ENCODE data around the gene OSGIN1. TPM values are rescaled to one million over a fixed set of nuclear protein-coding genes. Genes with fewer than 3 reads are reported as not detected.

The OSGIN1 gene
- total RNA-seq, 1 donor from 2014 or later, result 5.9 TPM

DNA sequence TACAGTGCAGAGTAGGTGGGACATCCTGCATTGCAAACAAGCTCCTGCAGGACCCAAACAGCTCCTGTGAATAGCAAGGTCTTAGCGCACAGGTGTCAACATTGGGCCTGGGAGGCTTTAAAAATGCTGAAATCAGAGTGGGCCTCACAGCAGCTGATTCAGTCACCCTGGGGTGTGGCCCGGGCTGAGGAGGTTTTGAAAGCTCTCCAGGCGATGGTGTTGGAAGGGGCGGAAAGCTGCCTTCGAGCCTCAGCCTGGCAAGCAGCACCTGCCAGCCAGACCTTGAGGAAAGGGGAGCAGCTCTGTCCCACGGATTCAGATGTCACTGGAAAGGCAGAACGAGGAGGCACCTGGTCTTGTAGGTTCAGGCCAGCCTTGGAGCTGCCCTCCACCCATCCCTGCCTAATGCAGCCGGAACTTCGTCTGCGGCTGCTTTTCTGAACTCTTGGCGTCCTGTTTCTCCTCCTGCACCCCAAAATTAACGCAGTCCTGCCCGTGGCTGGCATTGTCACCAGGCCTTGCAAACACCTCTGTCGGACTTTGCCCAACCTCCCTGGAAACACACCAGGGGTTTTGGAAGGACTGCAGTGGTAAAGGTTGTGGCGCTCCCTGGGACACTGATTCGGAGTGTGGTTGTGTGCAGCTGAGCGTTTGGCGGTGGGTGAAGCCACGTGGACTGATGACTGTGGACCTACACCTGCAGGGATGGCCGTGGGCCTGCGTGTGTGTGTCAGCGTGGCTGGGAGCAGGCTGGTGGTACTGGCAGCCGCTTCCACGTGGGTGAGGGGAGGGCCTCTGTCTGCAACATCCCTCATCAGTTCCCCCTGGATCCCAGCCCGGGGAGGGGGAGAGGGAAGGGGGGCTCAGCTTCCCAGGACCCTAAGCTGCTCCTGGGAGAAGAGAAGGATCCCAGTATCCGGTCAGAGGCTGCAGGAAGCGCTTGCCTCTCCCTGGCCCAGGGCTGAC, 18.4 kb downstream of the OSGIN1 start:
- DNase-seq (ENCODE audit: low spot score), result no peak

DNA sequence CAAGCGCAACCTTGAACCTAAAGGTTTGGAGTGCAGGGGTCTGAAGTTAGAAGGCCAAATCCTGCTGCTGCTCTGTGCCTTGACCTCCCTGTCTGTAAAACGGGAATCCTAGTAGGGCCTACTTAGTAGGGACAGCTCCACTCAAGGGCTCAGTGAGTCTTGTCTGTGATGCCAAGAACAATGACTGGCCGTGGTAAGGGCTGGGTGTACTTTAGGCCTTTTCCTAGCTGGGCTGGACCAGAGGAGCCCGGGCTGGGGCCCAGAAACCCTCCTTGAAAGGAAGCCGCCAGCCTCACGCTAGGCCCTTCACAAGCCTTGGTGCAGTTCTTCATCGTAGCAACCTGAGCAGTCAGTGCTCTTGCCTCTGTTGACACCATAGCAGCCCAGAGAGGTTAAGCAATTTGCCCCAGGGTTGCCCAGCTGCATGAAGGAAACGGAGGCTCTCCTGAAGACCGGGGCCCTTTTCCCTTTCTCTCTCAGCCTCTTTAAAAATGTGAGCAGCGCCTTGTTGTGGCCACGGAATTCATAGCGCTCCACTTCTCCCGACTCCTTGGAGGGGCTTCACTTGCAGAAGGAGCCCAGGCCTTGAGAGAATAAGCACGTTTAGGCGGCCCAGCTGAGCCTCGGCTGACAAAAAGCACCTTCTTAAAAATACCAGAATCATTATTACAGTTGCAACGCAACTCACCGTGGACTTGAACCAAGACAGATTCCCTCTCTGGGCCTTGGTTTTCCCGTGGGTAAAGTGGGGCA, 19.4 kb downstream of the OSGIN1 start:
- DNase-seq (ENCODE audit: low spot score), result no peak

DNA sequence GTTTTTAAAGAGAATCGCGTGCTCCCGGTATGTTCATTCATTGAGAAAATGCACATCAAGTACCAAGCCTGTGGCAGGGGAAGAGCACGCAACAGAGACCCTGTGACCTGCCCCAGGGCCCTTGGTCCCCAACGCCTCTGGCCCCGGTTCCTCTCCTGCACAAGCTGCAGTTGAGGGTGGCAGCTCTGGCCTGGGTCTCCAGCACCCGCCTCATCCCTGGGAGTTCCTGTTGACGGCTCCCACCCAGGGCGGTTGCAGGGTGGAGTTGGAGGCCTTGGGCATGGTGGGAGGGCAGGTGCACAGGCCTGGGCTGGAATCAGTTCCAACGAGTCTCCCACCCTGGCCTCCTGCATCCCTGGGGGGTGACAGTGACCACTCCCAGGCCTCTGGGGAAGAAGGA, 20.0 kb downstream of the OSGIN1 start:
- DNase-seq (ENCODE audit: low spot score), result no peak

- DNase-seq (ENCODE audit: low spot score), result no peak
Measured at GRCh38 chr16:83973581-83974385, 20.7 kb downstream of the OSGIN1 start.

GRCh38 chr16:83974475-83974874, 21.4 kb downstream of the OSGIN1 start:
- DNase-seq (ENCODE audit: low spot score), result no peak

- DNase-seq (ENCODE audit: low spot score), result no peak
Measured at GRCh38 chr16:83975590-83976260, 22.7 kb downstream of the OSGIN1 start.

GRCh38 chr16:83977056-83977815, 24.2 kb downstream of the OSGIN1 start:
- DNase-seq (ENCODE audit: low spot score), result no peak

DNA sequence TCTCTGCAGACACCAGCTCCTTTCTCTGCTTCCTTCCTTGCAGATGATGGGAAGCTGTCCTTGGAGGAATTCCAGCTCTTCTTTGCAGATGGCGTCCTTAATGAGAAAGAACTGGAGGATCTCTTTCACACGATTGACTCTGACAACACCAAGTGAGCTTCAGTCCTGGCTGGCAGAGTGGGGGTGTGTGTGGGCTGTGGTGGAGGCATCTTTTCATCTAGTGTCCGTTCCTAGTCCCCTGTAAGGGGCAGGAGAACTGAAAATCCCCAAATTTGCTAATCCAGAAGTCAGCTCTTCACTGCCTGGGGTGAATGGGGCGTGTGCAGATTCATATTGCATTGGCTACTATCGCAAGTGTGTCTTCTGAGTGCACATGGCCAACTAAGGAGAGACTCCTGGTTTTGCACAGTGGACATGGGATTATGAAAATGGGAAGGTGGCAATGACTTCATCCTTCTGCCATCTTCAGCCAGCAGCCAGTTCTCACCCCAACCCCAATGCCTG, 25.4 kb downstream of the OSGIN1 start:
- no peak for DNase-seq (ENCODE audit: low spot score)

DNA sequence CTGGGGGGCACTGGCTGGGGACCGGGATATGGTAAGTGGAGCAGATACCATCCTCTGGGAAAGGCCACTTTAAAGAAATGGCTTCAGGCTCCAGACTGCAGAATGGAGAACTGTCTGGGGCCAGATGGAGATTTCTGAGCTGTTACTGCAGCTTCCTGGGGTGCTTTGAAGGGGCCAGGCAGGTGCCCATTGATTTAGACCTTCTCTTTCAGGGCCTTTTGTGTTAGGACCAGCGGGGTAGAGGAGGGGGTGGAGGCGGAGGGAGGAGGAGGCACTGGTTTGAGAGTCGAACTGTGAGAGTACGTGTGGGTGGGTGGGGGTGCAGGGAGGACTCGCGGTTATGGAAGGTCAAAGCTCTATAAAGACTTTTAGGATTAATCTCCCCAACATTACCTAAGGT, 26.4 kb downstream of the OSGIN1 start:
- no peak for DNase-seq (ENCODE audit: low spot score)

GRCh38 chr16:83980794-83981193, 27.8 kb downstream of the OSGIN1 start:
- DNase-seq (ENCODE audit: low spot score), result no peak

DNA sequence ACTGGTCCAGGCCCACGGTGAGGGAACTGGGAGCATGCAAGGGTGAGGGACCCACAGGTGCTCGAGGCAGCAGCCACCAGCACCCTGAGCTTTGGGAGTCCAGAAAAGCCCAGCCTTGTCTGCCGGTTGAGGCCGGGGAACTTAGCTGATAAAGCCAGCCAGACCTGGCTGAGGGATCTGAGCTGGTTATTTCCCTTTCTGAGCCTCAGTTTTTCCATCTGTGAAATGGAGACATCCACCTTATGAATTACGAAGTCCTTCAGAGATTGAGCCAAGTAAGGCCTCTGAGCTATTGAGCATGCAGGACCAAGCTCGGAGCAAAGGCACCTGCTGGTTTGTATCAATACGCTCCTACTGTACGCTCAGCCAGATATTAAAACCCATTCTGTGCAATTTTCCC, 28.8 kb downstream of the OSGIN1 start:
- no peak for DNase-seq (ENCODE audit: low spot score)

- no peak for DNase-seq (ENCODE audit: low spot score)
Measured at GRCh38 chr16:83983491-83983890, 30.5 kb downstream of the OSGIN1 start.

DNA sequence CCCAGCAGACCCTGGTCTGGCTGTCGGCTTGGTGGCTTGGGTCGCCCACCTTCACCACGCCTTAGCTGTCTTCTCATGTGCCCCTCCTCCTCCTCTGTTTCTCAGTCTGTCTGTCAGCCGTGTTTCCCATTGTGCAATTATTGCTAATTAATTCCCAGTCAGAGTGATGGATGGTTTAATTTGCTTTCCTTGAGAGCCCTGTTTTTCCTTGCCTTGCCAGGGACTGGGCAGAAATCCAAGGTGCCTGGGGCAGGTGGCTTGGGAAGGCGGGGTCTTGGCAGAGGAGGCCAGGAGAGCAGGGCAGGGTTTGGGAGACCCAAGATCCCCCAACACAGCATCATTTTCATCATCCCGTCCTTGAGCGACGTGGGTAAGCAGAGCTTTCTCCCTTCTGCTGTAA, 36.3 kb downstream of the OSGIN1 start:
- DNase-seq (ENCODE audit: low spot score), result no peak

DNA sequence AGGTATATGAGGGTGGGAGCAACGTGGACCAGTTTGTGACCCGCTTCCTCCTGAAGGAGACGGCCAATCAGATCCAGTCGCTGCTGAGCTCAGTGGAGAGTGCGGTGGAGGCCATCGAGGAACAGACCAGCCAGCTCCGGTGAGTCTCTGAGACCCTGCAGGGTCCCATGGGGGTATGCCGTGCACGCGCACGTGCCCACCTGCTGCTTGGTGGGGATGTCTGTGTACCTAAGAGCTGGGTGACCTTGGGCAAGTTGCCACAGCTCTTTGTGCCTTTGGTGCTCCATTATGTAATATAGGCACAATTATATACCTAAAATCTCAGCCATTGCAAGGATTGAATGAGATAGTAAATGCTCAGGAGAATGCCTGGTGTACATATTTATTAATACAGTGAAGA, 37.5 kb downstream of the OSGIN1 start:
- no peak for DNase-seq (ENCODE audit: low spot score)

GRCh38 chr16:83992624-83993023, 39.6 kb downstream of the OSGIN1 start:
- DNase-seq (ENCODE audit: low spot score), result no peak

DNA sequence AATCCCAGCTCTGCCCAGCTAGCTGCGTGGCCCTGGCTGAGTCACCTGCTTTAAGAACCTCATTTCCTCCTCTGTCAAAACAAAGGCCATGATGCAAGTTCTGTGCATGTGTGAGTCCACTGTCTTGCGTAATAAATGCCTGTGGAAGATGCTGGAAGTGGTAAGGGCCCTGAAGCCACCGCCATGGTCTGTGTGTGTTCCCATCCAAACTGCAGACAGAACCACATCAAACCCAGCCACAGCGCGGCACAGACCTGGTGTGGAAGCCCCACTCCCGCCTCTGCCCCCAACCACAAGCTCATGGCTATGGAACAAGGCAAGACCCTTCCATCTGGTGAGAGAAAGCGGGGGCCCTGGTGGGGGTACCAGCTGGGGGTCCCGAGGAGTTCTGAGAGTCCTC, 41.0 kb downstream of the OSGIN1 start:
- DNase-seq (ENCODE audit: low spot score), result no peak

- DNase-seq (ENCODE audit: low spot score), result no peak
Measured at GRCh38 chr16:83994703-83995102, 41.7 kb downstream of the OSGIN1 start.

DNA sequence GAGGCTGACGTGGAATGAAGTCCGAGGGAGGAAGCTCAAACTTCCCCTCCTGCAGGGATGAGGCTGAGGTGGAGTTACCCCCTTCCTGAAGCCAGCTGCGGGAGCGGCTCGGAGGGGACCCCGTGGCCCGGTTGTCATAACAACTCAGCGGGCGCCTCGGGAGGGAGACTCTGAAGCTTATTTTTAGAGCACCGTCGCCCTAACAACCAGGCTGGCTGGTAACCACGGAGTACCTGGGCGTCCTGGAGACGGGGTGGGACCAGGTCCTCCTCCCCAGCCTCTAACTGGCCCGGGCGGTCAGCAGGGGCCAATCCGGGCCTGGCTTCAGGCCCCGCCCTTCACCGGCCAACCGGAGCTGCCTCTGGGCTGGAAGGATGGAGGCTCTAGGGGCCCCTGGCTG, 42.7 kb downstream of the OSGIN1 start:
- no peak for DNase-seq (ENCODE audit: low spot score)

DNA sequence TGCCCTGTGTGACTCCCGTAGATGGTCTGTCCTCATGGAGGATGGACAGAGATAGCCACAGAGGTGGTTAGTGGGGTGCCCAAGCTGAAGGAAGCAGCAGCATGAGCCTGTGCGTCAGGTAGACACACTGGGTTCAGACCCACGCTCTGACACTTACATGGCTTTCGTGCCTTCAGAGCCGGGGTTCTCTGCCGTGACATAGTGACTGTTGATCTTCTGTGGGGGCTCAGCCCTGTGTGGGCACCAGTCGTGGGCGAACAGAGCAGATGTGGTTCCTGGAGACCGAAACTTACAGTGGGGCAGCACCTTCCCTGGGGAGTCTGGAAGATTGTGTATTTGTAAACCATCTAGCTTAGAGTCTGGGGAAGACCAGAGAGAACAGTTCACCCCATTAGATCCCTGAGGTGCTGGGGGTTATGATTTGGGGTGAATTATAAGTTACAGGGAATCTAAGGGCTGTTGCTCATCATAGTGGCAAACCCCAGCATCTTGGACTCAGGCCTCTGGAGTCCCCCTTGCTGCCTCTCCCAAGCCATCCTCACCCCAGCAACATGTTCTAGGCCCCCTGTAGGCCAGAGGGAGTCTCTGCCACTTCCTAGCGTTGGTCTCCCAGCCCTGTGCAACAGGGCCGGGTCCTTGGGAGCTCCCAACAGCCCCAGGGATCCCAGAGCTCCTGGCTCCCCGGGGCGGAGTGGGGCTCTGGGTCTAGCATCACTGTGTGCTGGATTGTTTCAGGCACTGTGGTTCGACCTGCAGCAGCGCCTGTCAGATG, 43.6 kb downstream of the OSGIN1 start:
- no peak for DNase-seq (ENCODE audit: low spot score)

- DNase-seq (ENCODE audit: low spot score), result no peak
Measured at GRCh38 chr16:83998091-83998490, 45.1 kb downstream of the OSGIN1 start.
